Effector memory CD8-positive, alpha-beta T cell (primary cell): ENCODE data around the gene AGXT2.
"Not testable (repeated sequence)": the region's sequence is repeated elsewhere in the genome, so short reads cannot be mapped to it uniquely, and the experiment has no call there.

Source experiments
- ATAC-seq: fragments of 150-1000 bp; cut with Tn5 transposase; replicated peaks from 2 replicates; pipeline ENCODE4 v1.10.0; 2021; ENCODE audit warnings: mild to moderate bottlenecking, moderate library complexity
- DNase-seq, 3 experiments: peaks; one replicate each; pipeline ENCODE4 v3.0.0; 2021
- H3K27ac Mint-ChIP-seq, 2 donors: one replicate each; pipeline ENCODE4 v1.8.0; 2022; ENCODE audit warnings: mild to moderate bottlenecking in 2 of 2, mixed read lengths in 2 of 2, moderate library complexity in 2 of 2
- H3K27me3 Mint-ChIP-seq, 2 donors: one replicate each; pipeline ENCODE4 v1.8.0; 2022; ENCODE audit warnings: mixed read lengths in 2 of 2
- H3K36me3 Mint-ChIP-seq: one replicate; pipeline ENCODE4 v1.8.0; 2022; ENCODE audit warnings: mild to moderate bottlenecking, moderate library complexity, mixed read lengths; ENCODE audit not compliant: insufficient read depth
- H3K4me1 Mint-ChIP-seq, 2 donors: one replicate each; pipeline ENCODE4 v1.8.0; 2022; ENCODE audit warnings: low read depth in 2 of 2, mixed read lengths in 2 of 2
- H3K4me3 Mint-ChIP-seq, 2 donors: one replicate each; pipeline ENCODE4 v1.8.0; 2022; ENCODE audit warnings: mild to moderate bottlenecking in 2 of 2, mixed read lengths in 2 of 2, moderate library complexity in 2 of 2
- H3K9me3 Mint-ChIP-seq, 2 donors: one replicate each; pipeline ENCODE4 v1.8.0; 2022; ENCODE audit warnings: mixed read lengths in 2 of 2

AGXT2 gene

DNA sequence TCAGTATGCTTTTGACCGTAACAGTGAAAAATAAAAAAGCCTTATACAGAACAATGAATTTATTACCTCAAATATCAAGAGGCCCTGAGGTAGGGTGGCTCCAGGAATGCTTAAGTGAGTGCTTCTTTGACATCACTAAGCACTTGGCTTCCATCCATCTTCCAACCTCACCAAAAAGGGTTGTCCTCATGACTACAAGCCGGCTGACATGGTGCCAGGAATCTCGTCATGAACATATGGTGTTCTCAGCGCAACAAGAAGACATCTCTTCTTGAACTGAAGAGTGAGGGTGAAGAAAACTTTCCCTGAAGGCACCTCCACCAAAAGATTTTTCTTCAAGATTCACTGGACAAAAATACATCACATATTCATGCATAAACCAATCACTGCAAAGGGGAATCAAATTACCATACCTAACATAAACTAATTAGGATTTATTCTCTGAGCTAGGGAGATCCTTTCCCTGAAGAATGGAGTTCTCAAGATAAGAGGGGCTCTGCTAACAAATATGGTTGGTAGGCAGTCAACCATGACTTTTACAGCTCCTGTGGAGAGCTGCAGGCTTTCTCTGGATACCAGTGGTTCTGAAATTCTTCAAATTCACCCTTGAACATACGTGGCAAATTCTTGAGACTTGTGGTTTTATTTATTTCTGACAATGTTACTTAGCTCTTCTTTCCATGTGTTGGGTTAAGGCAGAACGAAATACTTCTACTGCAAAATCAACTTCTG, 49.5 kb downstream of the AGXT2 start:
- no peak for ATAC-seq
- no peaks in the 10 kb centered on the region for H3K4me1 Mint-ChIP-seq
- H3K4me3 Mint-ChIP-seq, result no peak overlapping the region
- no peak overlapping the region for H3K27ac Mint-ChIP-seq
- H3K27me3 Mint-ChIP-seq, result peaks cover 23 to 41% of the 10 kb centered on the region in 2 donors
- H3K36me3 Mint-ChIP-seq, result peaks cover 3% of the 10 kb centered on the region
- DNase-seq, result no peak
- H3K9me3 Mint-ChIP-seq, result no peaks in the 10 kb centered on the region

DNA sequence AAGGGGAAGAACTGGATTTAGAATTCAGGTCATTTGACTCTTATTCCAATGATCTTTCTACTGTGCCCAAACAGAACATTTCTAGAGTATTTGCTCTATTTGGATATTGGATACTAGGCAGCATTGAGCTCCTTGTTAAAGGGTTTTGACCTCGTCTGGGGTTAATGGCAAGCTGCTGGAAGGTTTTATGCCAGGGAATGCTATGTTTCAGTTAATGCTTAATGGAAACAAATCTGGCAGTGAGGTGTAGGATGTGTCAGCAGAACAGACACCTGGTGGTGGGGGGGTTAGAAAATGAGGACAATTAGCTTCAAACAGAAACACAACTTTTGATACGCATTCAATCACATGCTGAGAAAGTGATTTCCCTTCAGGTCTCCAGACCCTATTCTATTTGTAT, 51.5 kb downstream of the AGXT2 start:
- H3K27me3 Mint-ChIP-seq, result peaks cover 39 to 41% of the 10 kb centered on the region in 2 donors
- DNase-seq (no peak), ATAC-seq (no peak)
- no peak overlapping the region for H3K4me3 Mint-ChIP-seq
- no peaks in the 10 kb centered on the region for H3K4me1 Mint-ChIP-seq
- no peaks in the 10 kb centered on the region for H3K9me3 Mint-ChIP-seq
- H3K27ac Mint-ChIP-seq, result no peak overlapping the region
- peaks cover 2% of the 10 kb centered on the region for H3K36me3 Mint-ChIP-seq

DNA sequence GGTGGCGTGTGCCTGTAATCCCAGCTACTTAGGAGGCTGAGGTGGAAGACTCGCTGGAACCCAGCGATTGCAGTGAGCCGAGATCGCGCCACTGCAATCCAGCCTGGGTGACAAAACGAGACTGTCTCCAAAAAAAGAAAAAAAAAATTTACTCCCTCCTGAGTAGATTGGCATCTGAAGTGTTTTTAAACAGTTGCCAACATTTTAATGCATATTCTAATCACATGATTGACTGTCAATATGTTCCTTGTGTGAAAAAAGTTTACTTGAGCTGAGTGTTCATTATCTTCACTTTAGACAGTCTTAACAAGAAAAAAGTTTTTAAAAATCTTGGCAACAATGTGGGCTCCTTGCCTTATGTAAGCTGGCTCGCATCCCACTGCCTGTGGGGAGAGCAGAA, 53.8 kb downstream of the AGXT2 start:
- H3K27me3 Mint-ChIP-seq, result peaks cover 53% of the 10 kb centered on the region in 2 donors
- no peaks in the 10 kb centered on the region for H3K9me3 Mint-ChIP-seq
- no peaks in the 10 kb centered on the region for H3K4me1 Mint-ChIP-seq
- DNase-seq (no peak), ATAC-seq (no peak)
- H3K4me3 Mint-ChIP-seq, result no peak overlapping the region
- no peak overlapping the region for H3K27ac Mint-ChIP-seq
- no peaks in the 10 kb centered on the region for H3K36me3 Mint-ChIP-seq

DNA sequence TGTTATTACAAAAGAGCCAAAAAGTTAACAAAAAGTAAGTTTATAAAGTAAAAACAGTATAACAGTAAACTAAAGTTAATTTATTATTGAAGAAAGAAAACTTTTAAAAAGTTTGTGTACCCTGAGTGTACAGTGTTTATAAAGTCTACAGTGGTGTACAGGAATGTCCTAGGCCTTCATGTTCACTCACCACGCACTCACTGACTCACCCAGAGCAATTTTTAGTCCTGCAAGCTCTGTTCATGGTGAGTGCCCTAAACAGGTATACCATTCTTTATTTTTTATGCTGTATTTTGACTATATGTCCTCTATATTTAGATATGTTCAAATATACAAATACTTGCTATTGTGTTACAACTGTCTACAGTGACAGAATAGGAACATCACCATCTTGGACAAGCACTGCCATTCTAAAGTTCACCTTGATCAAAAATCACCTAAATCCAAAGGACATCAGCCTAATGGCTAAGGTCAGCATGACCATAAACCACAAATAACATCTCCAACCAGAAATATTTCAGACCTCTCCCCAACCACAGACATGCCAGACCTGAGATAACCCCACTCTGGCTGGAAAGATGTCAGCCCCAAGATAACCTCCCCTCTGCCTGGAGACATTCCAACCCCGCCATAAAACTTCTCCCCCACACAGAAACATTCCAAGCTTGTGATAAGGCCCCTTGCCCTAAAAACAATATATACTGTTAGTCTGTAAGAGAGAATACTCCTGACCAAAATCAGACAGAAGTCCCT, 56.1 kb downstream of the AGXT2 start:
- Mint-ChIP-seq H3K4me1 (no peaks in the 10 kb centered on the region), H3K9me3 (peaks cover 9 to 13% of the 10 kb centered on the region in 2 donors), H3K4me3 (no peak overlapping the region), H3K27me3 (peaks cover 71 to 73% of the 10 kb centered on the region in 2 donors), H3K36me3 (no peaks in the 10 kb centered on the region), H3K27ac (no peak overlapping the region)
- DNase-seq (no peak), ATAC-seq (no peak)

DNA sequence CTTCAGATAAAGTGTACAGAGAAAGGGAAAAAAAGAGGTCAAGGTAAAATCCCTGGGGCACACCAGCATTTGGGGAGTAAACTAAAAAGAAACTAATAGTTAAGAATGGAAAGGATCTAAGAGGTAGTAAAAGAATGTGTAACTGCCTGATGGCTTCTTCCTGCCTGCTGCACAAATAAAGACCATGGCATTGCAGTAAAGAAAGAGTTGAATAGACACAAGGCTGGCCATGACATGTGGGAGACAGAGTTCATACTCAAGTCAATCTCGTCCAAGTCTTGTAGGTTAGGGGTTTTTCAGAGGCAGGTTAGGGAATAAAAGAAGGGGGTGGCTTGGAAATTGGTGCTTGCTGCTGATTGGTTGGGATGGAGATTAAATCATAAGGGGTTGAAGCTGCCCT, 60.8 kb downstream of the AGXT2 start:
- Mint-ChIP-seq H3K27me3 (peaks cover 48 to 49% of the 10 kb centered on the region in 2 donors), H3K9me3 (peaks cover 11 to 16% of the 10 kb centered on the region in 2 donors), H3K36me3 (no peaks in the 10 kb centered on the region), H3K27ac (no peak overlapping the region), H3K4me3 (no peak overlapping the region), H3K4me1 (no peaks in the 10 kb centered on the region)
- DNase-seq (no peak), ATAC-seq (no peak)

DNA sequence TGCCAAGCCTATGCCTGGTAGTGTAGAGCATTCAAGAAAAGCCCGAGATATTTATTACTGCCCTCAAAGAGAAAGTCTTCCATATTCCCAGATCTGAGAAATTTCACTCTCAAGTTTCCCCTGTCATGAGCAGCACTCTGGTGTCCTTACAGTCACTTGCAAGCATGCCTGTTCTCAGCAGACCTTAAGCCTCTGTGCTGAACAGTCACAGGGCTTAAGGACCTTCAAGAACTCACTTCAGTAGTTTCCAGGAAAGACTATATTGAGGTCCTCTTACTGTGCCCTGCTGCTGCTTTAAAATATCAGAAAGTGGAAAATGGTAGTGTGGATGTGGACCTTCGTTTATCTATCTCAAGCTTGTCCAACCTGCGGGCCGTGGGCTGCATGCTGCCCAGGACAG, 64.9 kb downstream of the AGXT2 start:
- Mint-ChIP-seq H3K4me3 (no peak overlapping the region), H3K27ac (no peak overlapping the region), H3K9me3 (peaks cover 13% of the 10 kb centered on the region in 2 donors), H3K4me1 (no peaks in the 10 kb centered on the region), H3K27me3 (peaks cover 31 to 32% of the 10 kb centered on the region in 2 donors), H3K36me3 (no peaks in the 10 kb centered on the region)
- no peak for ATAC-seq
- DNase-seq, result no peak

DNA sequence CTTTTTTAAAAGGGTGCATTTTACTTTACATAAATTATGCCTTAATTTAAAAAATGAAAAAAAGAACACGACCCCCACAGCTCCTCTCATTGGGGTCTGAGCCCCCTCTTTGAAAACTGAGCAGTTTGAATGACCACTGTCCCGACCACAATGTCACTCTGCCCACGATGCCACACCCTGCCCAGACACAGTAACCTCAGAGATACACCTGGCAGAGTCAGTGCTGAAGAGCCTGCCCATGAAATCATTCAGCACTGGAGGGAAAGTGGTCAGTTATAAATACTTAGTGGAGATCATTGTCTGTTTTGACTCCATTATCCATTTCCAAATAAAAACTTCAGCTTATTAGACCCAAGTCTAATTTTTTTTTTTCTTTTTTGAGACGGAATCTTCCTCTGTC, 69.1 kb downstream of the AGXT2 start:
- Mint-ChIP-seq H3K36me3 (no peaks in the 10 kb centered on the region), H3K9me3 (peaks cover 0 to 2% of the 10 kb centered on the region in 2 donors), H3K27ac (no peak overlapping the region), H3K4me3 (no peak overlapping the region), H3K4me1 (no peaks in the 10 kb centered on the region), H3K27me3 (peaks cover 23 to 25% of the 10 kb centered on the region in 2 donors)
- no peak for ATAC-seq
- DNase-seq, result no peak

DNA sequence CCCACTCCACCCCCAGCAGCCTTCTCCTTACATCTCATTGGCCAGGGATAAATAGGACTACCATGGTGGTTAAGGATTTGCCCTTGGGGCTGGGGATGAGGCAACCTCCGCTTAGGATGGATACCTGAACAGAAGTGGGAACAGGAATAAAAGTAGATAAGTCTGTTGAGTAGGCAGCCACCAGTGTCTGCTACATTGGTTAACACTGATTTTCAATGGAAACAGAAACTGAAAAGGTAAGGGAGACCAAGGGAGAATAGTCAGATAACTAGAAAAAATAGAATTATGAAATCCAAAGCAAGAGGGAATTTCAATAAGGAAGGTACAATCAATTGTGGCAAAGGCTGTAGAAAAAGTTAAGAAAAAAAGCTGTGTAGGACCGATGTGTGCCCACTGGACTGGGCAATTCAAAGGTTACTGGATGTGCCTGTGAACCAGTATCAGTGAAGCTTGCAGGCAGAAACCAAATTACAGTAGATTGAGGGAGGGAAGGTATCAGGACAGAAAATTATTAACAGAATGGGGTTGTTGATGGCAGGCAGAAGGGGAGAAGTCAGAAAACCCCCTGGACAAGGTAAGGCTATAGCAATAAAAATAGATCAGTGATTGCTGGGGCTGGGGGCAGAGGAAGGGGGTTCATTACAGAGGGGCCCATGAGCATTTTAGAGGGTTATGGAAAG, 69.7 kb downstream of the AGXT2 start:
- Mint-ChIP-seq H3K9me3 (peaks cover 0 to 2% of the 10 kb centered on the region in 2 donors), H3K4me3 (no peak overlapping the region), H3K27ac (no peak overlapping the region), H3K27me3 (peaks cover 23 to 25% of the 10 kb centered on the region in 2 donors), H3K36me3 (no peaks in the 10 kb centered on the region), H3K4me1 (no peaks in the 10 kb centered on the region)
- ATAC-seq (no peak), DNase-seq (no peak)

DNA sequence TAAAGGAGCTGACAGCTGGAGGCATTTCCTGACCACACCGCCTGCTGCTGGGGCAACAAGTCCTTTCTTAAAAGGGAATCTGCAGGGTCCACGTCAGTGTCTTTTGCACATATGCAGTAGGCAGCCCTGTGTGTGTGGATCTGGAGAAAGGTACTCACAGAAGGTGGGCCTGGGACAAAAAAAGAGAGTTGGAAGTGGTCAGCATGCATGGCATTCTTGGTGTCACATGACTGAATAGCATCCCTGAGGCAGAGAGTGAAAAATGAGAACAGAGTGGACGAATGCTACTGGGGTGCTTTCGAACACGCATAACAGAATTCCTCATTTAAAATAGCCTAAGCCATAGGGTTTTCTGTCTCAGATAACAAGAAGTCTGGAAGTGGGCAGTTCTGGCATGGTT, 71.4 kb downstream of the AGXT2 start:
- Mint-ChIP-seq H3K4me3 (no peak overlapping the region), H3K9me3 (no peaks in the 10 kb centered on the region), H3K36me3 (no peaks in the 10 kb centered on the region), H3K27me3 (peaks cover 21 to 23% of the 10 kb centered on the region in 2 donors), H3K27ac (no peak overlapping the region), H3K4me1 (no peaks in the 10 kb centered on the region)
- DNase-seq (no peak), ATAC-seq (no peak)

DNA sequence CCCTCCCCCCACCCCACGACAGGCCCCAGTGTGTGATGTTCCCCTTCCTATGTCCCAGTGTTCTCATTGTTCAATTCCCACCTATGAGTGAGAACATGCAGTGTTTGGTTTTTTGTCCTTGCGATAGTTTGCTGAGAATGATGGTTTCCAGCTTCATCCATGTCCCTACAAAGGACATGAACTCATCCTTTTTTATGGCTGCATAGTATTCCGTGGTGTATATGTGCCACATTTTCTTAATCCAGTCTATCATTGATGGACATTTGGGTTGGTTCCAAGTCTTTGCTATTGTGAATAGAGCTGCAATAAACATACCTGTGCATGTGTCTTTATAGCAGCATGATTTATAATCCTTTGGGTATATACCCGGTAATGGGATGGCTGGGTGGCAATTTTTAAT, 76.1 kb downstream of the AGXT2 start:
- H3K27ac Mint-ChIP-seq, H3K9me3 Mint-ChIP-seq: not testable (repeated sequence)

DNA sequence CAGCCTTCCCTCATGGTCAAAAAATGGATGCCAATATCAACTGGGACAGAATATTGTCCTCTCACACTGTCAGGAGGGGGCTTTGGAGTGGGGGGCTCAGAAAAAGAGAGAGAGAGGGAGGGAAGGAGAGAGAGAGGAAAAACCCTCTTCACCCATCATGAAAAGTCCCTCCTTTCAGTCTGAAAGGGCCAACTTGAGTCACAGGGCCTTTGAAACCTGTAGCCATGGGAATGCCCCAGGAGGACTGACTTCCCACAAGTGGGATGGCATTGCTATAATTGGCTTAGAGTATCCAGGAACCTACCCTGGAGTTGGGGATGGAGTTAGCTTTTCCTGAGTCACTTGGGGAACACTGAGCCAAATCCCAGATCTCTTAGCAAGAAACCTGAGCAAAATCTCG, 77.2 kb downstream of the AGXT2 start:
- no peak for ATAC-seq
- Mint-ChIP-seq H3K27me3 (peaks cover 0 to 2% of the 10 kb centered on the region in 2 donors), H3K36me3 (no peaks in the 10 kb centered on the region), H3K9me3 (no peaks in the 10 kb centered on the region), H3K27ac (no peak overlapping the region), H3K4me3 (no peak overlapping the region), H3K4me1 (no peaks in the 10 kb centered on the region)
- no peak for DNase-seq

More for the DNA sequence above, 76.1 kb downstream of the AGXT2 start:
- H3K27me3 Mint-ChIP-seq, result peaks cover 8 to 13% of the 10 kb centered on the region in 2 donors
- H3K4me3 Mint-ChIP-seq, H3K36me3 Mint-ChIP-seq, H3K4me1 Mint-ChIP-seq, ATAC-seq, DNase-seq: not testable (repeated sequence)

DNA sequence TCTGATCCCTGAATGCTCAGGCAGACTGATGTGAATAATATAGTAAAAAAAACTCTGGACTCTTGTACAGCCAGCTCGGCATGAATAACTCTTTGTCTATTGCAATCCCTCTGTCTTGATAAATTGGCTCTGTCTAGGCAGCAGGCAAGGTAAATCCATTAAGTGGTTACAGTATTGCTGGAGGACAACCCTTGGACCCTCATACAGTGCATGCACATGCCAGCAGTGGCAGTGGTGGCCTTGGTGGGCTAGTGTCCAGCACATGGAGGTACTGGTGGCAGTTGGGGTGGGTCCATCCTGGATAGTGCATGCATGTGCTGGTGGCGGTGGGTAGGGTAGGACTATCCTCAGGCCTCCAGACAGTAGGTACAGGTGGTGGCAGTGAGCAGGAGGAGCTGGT, 79.5 kb downstream of the AGXT2 start:
- no peaks in the 10 kb centered on the region for H3K9me3 Mint-ChIP-seq

DNA sequence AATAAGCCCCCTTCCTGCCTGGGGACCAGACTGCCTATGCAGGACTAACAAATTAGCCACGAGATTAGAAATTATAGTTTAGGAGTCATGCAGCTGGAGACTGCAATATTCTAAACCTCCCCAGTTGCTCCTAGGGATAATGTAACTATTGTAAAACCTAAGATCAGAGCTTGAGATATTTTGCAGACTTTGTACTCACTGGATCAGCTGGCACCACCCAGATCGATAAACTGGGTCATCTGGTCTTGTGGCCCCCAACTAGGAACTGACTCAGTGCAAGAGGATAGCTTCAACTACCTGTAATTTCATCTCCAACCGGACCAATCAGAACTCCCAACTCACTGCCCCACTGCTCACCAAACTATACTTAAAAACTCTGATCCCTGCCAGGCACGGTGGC, 80.2 kb downstream of the AGXT2 start:
- DNase-seq (no peak), ATAC-seq (no peak)
- H3K4me3 Mint-ChIP-seq, result no peak overlapping the region
- no peaks in the 10 kb centered on the region for H3K27me3 Mint-ChIP-seq
- H3K9me3 Mint-ChIP-seq, result no peaks in the 10 kb centered on the region
- no peaks in the 10 kb centered on the region for H3K4me1 Mint-ChIP-seq
- no peaks in the 10 kb centered on the region for H3K36me3 Mint-ChIP-seq
- no peak overlapping the region for H3K27ac Mint-ChIP-seq

More for the DNA sequence above, 79.5 kb downstream of the AGXT2 start:
- no peaks in the 10 kb centered on the region for H3K36me3 Mint-ChIP-seq
- no peak overlapping the region for H3K27ac Mint-ChIP-seq
- ATAC-seq, result no peak
- DNase-seq, result no peak
- no peaks in the 10 kb centered on the region for H3K4me1 Mint-ChIP-seq
- no peak overlapping the region for H3K4me3 Mint-ChIP-seq
- no peaks in the 10 kb centered on the region for H3K27me3 Mint-ChIP-seq
